ENCODE measurements around the gene CAND1.
"Not testable (repeated sequence)": the region's sequence is repeated elsewhere in the genome, so short reads cannot be mapped to it uniquely, and the experiment has no call there.

The CAND1 gene

DNA sequence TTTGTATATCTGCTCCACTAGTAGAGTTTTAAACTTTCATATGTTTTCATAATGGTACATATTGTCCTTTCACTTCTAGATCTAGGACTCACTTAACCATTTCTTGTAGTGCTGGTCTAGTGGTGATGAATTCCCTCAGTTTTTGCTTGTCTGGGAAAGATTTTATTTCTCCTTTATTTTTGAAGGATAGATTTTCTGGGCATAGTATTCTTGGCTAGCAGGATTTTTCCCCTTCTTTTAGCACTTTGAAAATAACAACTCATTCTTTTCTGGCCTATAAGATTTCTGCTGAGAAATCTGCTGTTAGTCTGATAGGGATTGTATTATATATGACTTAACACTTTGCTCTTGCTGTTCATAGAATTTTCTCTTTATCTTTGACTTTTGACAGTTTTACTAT is 69.3 kb downstream of the CAND1 start:
- in situ Hi-C loops (cut with MboI; ENCODE audit: low sequenced_read_pairs), result no loop called here

DNA sequence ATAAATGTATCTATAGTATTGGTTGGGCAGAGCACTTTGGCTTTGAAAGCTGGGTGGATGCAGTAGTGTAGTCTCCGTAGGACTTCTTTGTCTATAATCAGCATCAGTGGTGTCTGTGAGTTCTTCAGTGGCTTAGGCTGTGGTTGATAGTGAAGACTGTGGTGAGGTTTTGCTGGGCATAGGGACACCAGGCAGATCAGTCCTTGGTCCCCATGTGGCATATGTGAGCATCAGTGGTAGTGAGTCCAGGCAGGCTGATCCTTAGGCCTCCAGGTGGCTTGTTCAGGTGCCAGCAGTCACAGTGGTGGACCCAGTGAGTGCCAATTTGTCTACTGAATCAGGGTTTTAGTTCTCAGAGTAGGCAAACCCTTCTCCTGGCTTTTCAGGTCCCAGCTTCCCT is 70.4 kb downstream of the CAND1 start:
- in situ Hi-C loops (cut with MboI; ENCODE audit: low sequenced_read_pairs), result no loop called here

DNA sequence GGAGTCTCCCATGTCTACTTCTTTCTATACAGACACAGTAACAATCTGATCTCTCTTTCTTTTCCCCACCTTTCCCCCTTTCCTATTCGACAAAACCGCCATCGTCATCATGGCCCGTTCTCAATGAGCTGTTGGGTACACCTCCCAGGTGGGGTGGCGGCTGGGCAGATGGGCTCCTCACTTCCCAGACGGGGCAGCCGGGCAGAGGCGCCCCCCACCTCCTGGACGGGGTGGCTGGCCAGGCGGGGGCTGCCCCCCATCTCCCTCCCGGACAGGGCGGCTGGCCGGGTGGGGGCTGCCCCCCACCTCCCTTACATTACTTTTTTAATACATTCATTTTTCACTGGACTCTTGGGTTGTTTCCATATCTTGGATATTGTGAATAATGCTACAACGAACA is 71.9 kb downstream of the CAND1 start:
- in situ Hi-C loops (cut with MboI; ENCODE audit: low sequenced_read_pairs), result not testable (repeated sequence)

DNA sequence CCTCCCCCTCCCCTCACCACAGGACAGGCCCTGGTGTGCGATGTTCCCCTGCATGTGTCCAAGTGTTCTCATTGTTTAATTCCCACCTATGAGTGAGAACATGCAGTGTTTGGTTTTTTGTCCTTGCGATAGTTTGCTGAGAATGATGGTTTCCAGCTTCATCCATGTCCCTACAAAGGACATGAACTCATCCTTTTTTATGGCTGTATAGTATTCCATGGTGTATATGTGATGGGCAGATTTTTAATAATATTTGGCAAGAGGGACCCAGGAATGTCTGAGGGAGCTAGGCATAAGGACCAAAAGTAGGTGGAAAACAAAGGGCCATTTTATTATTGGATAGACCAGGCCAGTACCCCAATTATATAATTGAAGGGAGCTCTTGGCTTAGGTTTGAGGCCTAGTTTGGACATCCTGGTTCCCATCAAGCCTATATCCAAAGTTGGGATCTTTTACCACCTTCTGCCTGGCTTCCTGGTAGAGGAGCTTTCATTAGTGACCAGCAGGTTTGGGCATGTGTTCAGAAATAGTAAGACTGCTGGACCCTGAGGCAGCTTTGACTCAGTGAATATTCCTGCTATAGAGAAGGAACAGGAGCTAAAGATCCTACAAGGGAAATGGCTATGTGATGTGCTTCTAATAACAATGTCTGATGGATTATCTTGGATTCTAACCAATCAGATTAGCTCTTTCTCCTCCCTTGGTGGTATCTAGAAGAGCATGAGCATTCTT is 76.0 kb downstream of the CAND1 start:
- in situ Hi-C loops (cut with MboI; ENCODE audit: low sequenced_read_pairs), result no loop called here

DNA sequence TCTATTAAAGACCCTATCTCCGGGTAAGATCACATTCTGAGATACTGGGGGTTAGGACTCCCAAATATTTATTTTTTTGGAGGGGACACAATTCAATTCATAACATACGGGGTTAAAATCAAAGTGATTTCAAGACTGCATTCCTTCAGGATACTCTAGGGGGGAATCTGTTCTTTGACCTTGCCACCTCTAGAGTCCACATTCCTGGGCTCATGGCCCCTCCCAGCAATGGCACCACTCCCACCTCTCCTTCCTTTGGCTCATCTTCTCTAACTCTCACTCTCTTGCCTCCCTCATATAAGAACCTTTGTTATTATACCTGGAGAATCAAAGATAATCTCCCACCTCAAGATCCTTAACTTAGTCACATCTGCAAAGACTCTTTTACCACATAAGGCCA is 79.5 kb downstream of the CAND1 start:
- in situ Hi-C loops (cut with MboI; ENCODE audit: low sequenced_read_pairs), result no loop called here

DNA sequence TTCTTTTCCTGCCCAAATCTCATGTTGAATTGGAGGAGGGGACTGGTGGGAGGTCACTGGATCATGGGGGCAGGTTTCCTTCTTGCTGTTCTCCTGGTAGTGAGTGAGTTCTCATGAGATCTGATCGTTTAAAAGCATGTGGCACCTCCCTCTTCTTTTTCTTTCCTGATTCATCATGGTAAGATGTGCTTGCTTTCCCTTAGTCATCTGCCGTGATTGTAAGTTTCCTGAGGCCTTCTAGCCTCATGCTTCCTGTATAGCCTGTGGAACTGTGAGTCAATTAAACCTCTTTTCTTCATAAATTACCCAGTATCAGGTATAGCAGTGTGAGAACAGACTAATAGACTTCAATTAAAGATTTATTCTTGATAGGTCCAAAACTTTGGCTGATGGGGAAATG is 83.5 kb downstream of the CAND1 start:
- in situ Hi-C loops (cut with MboI; ENCODE audit: low sequenced_read_pairs), result no loop called here

DNA sequence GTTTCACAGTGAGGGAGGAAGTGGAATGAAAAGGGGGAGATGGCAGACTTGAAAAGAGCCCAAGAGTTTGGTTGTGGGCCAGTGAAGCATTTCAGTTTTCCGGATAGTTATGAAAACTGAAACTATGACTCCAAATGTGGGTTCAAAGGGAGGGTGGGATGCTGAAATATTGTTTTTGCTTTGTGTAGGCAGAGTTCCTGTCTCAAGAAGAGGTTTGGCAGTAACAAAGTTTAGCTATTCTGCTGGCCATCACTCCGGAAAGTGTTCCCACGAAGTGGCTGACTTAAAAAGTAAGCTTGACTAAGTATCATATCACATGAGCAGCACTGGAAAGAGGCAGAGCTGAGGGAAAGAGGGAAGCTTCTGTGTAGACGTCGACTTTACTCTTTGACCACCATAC is 85.2 kb downstream of the CAND1 start:
- in situ Hi-C loops (cut with MboI; ENCODE audit: low sequenced_read_pairs), result no loop called here

DNA sequence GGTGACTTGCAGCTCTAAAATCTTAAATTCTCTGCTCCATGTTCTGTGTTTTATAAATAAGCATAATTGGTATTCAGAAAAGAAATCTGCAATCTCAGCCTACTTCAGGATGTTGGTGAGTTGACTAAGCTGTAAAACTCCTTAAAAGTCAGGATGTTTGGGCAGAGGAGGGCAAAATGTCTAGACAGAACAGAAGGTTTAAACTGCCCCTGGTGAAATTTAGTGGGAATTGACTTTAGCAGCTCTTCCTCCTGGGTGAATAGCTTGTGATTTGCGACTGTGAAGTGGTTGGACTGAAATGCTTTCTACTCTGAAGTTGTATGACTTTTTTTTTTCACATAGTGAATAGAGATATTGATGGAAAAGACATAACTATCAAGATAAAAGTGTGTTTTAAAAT is 85.8 kb downstream of the CAND1 start:
- in situ Hi-C loops (cut with MboI; ENCODE audit: low sequenced_read_pairs), result no loop called here

DNA sequence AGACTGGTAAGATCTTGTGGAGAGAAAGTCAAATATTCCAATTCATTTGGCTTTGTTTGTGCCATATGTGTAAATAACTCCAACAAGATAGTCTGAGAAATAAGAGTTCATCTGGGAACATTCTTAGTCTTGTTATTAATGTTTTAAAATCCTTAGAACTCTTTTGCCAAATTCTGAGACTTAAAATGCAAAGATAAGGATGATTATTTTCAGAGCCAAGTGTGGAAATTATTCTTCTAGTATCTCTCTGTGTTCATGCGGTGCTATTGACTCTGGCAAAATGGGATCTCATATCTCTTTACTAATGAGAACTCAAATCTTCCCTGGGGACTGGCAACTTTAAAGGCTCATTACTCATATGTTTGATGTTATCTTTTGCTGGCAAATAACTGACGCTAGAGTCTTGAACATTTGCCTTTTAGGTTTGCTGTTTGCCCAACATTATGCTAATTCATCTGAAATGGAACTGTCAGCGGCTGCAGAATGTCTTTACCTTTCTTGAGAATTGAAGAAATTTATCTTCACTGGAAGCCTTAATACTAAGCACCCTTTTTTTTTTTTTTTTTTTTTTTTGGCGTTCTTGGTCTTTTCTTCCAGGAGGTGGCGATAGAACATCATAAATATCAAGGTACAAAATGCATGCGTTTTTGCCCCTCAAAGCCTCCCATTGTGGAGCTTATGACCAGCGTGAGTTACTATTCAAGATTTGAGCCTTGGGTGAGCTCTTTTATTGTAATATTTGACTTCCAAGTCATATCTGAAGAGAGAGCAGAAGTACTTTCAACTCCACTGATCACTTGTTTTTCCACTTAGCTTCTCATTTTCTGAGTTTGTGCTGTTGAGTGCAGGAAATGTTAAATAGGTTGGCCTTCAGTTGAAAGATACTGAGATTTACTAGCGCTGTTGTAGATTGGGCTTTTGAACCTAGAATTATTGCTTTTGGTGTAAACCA is 86.5 kb downstream of the CAND1 start:
- in situ Hi-C loops (cut with MboI; ENCODE audit: low sequenced_read_pairs), result no loop called here

DNA sequence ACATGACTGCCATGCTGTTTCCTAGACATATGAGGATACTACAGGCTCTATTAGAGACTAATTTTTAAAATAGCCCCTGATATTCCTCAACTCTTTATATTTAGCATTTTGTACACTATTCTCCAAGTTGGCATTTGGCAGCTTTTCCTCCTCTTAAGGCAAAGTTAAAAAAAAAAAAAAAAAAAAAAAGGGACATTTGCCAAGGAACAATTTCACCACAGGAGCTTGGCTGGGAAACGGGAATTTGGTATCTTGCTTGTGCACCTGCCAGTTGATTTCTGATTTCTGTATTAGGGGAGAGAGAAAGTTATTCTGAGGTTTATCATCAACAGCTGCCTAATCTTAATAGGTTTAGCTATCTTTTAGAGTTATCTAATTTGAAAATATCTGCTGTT is 87.2 kb downstream of the CAND1 start:
- in situ Hi-C loops (cut with MboI; ENCODE audit: low sequenced_read_pairs), result no loop called here

DNA sequence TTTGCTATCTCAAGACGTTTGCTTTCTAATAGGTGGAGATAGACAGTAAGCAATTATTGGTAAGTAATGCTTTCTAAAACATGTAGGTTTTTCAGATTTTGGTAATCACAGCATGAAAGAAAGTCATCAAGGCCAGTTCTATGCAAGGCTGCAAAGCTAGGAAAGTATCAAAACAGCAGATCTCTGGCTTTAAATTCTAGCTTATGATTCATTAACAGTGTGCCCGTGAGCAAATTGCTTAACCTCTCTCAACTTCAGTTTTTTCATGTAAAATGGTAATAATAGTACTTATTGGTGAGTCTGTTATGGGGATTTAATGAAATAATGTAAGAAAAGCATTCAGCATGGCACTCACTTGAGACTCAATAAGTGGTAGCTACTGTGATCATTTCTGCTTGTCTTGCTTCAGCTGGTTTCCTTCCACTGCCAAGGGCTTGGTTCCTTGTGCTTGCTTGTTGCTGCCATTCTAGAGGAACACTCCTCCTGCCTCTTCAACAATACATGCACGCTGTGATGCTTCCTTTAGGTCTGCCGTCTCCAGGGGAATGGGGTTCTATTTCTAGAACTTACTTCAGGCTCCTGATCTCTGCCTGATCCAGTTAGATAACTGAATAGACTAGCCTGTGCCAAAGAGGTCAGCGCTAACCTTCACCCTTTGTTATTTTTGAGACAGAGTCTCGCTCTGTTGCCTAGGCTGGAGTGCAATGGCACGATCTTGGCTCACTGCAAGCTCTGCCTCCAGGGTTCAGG is 88.4 kb downstream of the CAND1 start:
- in situ Hi-C loops (cut with MboI; ENCODE audit: low sequenced_read_pairs), result no loop called here

DNA sequence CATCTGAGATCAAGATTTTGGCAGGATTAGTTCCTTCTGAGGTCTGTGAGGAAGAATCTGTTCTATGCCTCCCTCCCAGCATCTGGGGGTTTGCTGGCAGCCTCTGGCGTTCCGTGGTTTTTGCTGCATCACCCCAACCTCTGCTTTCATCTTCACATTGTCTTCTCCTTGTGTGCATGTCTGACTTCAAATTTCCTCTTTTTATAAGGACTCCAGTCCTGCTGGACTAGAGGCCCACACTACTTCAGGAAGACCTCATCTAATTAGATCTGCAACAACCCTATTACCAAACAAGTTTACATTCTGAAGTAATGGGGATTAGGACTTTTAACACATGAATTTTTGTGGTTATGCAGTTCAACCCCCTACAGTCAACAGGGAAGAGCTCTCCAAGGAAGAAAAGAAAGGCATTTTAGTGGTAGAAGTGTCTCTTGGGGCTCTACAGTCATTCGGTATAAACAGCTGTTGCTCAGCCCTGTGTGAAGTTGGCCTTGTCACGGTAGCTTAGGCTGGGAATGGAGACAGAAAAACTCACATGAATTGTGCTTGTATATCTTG is 89.7 kb downstream of the CAND1 start:
- in situ Hi-C loops (cut with MboI; ENCODE audit: low sequenced_read_pairs), result no loop called here

DNA sequence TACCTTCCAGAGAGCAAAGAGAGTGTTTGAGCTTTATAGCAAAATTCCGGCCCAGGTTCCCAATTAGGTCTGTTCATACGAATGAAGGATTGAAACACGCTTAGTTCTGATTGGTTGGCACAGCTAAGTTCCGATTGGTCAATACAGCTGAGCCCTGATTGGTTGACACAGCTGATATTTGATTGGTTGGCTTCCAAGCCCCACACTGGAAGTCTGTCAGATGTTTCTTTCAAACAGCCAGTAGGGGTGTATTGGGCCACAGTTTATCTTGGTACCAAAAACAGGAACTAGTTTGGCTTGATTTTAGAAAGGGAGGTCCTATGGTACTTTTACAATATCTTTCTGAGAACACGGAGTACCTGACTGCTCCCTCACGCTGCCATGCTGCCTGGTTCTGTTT is 93.4 kb downstream of the CAND1 start:
- in situ Hi-C loops (cut with MboI; ENCODE audit: low sequenced_read_pairs), result no loop called here

DNA sequence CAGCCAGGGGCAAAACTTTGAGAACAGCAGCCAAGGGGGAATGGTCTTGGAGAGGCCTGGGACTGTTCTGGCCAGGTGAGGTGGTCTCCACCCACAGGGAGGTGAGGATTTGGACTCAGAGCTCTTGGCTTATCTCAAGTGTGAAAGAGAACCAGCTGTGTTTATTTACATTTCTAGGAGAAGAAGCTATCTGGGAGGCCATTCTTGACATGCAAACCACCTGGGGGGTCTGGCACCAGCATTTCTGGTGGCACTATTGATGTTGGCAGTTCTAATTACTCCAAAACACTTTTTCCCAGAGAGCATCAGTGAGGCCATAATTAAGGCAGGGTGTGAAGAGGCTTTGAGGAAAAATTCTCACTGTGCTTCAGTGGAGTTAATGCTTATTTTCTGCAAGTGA is 95.1 kb downstream of the CAND1 start:
- in situ Hi-C loops (cut with MboI; ENCODE audit: low sequenced_read_pairs), result no loop called here

DNA sequence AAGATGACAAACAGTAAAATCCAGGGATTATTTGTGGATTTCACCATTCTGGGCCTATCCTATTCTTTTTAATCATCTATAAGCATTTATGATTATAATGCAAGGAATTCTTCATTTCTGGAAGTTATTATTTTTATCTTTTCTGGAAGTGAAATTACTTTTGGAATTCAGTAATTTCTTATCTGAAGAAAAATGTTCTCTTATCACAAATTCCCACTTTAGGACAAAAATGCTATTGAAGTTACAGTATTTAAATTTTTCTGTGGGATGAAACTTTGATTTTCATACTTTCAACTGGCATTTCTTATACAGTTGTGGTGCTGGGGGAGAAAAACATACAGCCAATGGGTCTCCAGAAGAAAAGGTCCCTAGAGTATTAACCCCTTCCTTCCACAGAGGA is 96.0 kb downstream of the CAND1 start:
- in situ Hi-C loops (cut with MboI; ENCODE audit: low sequenced_read_pairs), result no loop called here

DNA sequence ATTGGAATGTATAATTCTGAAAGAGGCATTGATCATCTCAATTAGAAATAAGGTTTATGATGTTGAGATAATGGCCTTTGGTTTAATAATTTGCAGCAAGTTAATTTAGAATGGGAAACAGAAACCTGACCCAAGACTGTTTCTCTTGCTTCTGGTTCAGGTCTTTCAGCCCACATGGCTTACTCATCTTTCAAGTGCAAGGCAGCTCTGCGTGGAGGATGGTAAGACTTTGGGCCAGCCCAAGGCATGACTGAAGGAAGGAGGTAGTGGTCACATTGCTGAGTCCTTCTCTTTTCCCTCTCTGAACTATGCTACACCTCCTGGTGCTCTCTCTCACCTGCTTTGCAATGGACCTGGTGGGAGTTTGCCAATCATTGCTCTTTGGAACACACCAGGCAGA is 98.7 kb downstream of the CAND1 start:
- in situ Hi-C loops (cut with MboI; ENCODE audit: low sequenced_read_pairs), result no loop called here

All from hTERT RPE-1 (cell line).